ACC112 (cell line): ENCODE results near the gene MAP3K6.
A peak's percentile ranks its signal among the peaks of the same experiment; 100 is the strongest.

Experiments used
- H2AFZ ChIP-seq: fragments of 200-600 bp; sonication (generic); one replicate; pipeline ENCODE4 v1.6.0; 2017; ENCODE audit warnings: antibody characterized with exemption, low read length; ENCODE audit not compliant: unreplicated experiment
- H3K27ac ChIP-seq: fragments of 200-600 bp; sonication (generic); 2 replicates; pipeline ENCODE4 v1.5.1; 2014; ENCODE audit warnings: low read depth, mild to moderate bottlenecking, antibody characterized with exemption, low read length, moderate library complexity
- H3K27me3 ChIP-seq: fragments of 200-600 bp; sonication (generic); 2 replicates; pipeline ENCODE4 v1.6.1; 2014; ENCODE audit warnings: mild to moderate bottlenecking, antibody characterized with exemption, low read length, moderate library complexity, mixed read lengths; ENCODE audit not compliant: insufficient read depth
- H3K36me3 ChIP-seq: fragments of 200-600 bp; sonication (generic); 2 replicates; pipeline ENCODE4 v1.6.1; 2016; ENCODE audit warnings: mild to moderate bottlenecking, antibody characterized with exemption, low read length, moderate library complexity, mixed read lengths; ENCODE audit not compliant: insufficient read depth
- H3K4me1 ChIP-seq: fragments of 200-600 bp; sonication (generic); one replicate; pipeline ENCODE4 v1.6.1; 2016; ENCODE audit warnings: low read length, mixed read lengths; ENCODE audit not compliant: insufficient read depth, unreplicated experiment, control insufficient read depth
- H3K4me3 ChIP-seq: fragments of 200-600 bp; sonication (generic); 2 replicates; pipeline ENCODE4 v1.5.1; 2014; ENCODE audit warnings: mild to moderate bottlenecking, low read depth, low read length
- H3K79me2 ChIP-seq: fragments of 200-600 bp; sonication (generic); one replicate; pipeline ENCODE4 v1.6.0; 2016; ENCODE audit warnings: low read length; ENCODE audit not compliant: control insufficient read depth, unreplicated experiment, insufficient read depth

MAP3K6 gene

DNA sequence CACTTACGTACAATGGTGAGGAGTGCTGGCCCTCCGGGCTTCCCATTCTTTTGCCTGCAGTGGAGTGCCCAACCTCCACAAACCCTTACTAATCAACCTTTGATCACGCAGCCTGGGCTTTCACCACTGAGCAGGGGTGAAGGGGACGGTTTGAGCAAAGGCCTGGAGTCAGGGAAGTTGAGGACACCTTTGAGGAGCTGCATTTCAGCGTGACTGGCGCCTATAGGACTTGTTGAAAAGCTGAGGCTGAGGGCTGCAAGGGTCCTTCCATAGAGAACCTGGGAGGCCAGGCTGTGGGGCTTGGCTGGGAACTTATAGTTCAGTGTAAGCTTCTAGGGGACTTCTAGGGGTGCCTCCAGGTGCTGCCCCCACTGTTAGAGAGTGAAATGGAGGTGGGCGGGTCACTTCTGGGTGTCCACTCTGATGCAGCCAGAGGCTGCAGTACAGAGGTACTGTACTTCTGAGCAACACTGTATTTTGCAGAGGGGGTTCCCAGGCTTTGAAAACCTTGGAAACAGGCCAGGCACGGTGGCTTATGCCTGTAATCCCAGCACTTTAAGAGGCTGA, 15.1 kb downstream of the MAP3K6 start:
- Histone ChIP-seq H3K36me3 (peaks cover 2% of the 10 kb centered on the region; the same call in 1 of the 2 replicates), H2AFZ (no peak overlapping the region), H3K27ac (no peak overlapping the region), H3K27me3 (no peaks in the 10 kb centered on the region), H3K4me1 (peaks cover 10% of the 10 kb centered on the region), H3K79me2 (no peaks in the 10 kb centered on the region), H3K4me3 (no peak overlapping the region)

DNA sequence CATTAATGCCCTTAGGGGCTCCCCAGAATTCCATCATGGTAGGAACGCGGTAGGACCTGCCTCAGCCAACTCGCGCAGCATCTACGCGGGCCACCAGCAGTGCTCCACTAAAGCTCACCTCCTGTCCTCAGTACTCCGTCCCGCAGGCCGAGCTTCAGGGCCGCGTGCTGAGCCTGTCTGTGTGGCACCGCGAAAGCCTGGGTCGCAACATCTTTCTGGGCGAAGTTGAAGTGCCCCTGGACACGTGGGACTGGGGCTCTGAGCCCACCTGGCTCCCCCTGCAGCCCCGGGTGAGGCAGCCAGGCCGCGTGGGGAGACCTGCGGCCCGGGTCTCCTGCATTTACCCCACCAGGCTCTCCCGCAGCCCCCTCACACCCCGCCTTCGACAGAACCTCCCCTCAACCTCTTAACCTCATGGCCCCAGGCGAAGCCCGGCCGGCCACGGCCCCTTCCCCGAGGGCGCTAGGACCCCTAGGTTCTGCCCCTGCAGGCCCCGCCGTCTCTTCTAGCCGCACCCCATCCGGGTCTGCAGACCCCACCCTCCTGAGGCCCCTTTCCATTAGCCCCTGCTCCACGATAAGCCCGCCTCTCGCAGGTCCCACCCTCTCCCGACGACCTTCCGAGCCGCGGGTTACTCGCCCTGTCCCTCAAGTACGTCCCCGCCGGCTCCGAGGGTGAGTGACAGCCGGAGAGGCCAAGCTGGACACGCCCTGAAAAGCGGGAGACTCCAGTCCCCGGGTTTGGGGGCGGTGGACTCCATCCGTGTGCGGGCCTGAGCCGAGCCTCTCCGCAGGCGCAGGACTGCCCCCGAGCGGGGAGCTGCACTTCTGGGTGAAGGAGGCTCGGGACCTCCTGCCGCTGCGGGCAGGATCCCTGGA, 15.9 kb downstream of the MAP3K6 start:
- no peaks in the 10 kb centered on the region for H3K27me3 ChIP-seq
- H3K4me3 ChIP-seq, result no peak overlapping the region
- peaks cover 2% of the 10 kb centered on the region; the same call in 1 of the 2 replicates for H3K36me3 ChIP-seq
- no peak overlapping the region for H3K27ac ChIP-seq
- H2AFZ ChIP-seq, result no peak overlapping the region
- no peaks in the 10 kb centered on the region for H3K79me2 ChIP-seq
- H3K4me1 ChIP-seq, result peaks cover 10% of the 10 kb centered on the region

DNA sequence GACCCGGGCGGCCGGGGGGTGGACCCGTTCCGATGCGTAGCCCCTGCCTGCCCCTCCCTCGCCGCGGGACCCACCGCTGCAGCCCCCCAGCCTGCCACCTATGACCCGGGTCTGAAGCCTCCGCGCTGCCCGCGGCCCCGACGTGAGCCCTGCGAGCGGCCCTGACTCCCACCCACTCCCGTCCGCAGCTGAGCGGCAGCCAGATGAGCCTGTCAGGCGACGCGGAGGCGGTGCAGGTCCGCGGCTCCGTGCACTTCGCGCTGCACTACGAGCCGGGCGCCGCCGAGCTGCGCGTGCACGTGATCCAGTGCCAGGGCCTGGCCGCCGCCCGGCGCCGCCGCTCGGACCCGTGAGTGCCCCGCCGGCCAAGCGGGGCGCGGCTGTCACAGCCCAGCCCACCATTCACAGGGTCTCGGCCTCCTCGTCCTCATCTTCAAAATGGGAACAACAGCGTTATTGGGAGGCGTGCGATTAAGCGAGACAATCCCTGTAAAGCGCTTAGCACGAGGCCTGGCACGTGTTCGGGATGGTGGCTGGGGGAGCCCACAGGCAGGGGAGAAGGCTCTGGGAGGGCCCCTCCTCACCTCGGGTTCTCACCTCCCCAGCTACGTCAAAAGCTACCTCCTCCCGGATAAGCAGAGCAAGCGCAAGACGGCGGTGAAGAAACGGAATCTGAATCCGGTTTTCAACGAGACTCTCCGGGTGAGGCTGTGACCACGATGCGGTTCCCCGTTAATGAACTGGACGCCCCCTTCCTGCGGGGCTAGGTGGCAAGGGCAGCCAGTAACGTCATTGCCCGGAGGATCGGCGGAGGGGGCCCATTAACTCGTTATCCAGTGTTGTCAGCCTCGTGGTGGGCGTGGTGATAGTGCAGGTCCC, 16.7 kb downstream of the MAP3K6 start:
- Histone ChIP-seq H2AFZ (peak overlapping the region; percentile 39), H3K27ac (no peak overlapping the region)

DNA sequence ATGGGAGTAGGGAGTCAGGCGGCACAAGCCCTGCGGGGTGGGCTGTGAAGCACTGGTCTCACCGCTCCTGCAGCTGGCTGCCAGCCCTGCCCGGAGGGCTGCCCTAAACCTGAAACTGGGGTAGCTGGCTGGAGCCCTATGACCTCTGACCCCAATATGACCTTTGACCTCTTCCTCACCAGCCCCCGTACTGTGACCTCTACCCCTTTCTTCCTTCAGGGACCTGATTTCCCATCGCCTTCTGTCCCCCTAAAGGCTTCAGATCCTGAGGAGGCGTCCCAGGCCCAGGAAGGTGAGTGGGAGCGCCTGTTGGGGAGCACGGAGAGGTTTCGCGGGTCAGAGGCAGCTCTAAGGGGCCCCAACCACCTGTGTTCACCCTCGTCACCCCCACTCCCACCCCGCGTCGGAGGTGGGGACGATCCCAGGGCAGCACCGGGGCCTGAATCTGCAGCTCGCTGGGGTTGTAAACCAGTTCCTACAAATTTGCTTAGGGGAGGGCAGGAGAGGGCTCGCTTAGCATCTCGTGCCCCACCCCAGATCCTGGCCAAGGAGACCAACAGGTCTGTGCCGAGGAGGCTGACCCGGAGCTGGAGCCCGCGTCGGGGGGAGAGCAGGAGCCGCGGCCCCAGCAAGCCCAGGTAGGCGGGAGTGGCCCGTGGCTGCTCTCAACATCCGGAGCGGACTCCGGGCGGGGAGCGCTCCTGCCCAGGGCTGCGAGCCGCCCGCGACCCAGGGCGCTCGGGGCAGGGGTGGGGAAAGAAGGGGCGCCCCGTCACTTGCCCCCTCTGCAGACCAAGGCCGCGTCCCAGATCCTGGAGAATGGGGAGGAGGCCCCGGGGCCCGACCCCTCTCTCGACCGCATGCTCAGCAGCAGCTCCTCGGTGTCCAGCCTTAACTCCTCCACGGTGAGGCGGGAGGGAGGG, 17.6 kb downstream of the MAP3K6 start:
- peak overlapping the region; percentile 39 for H2AFZ ChIP-seq
- no peaks in the 10 kb centered on the region for H3K36me3 ChIP-seq
- H3K79me2 ChIP-seq, result no peaks in the 10 kb centered on the region
- H3K4me3 ChIP-seq, result peak overlapping the region; percentile 76
- no peaks in the 10 kb centered on the region for H3K27me3 ChIP-seq
- no peak overlapping the region for H3K27ac ChIP-seq
- H3K4me1 ChIP-seq, result peaks cover 10% of the 10 kb centered on the region

More for the DNA sequence above, 16.7 kb downstream of the MAP3K6 start:
- Histone ChIP-seq H3K4me3 (peak overlapping the region; percentile 76), H3K36me3 (no peaks in the 10 kb centered on the region), H3K79me2 (no peaks in the 10 kb centered on the region), H3K27me3 (no peaks in the 10 kb centered on the region), H3K4me1 (peaks cover 10% of the 10 kb centered on the region)

DNA sequence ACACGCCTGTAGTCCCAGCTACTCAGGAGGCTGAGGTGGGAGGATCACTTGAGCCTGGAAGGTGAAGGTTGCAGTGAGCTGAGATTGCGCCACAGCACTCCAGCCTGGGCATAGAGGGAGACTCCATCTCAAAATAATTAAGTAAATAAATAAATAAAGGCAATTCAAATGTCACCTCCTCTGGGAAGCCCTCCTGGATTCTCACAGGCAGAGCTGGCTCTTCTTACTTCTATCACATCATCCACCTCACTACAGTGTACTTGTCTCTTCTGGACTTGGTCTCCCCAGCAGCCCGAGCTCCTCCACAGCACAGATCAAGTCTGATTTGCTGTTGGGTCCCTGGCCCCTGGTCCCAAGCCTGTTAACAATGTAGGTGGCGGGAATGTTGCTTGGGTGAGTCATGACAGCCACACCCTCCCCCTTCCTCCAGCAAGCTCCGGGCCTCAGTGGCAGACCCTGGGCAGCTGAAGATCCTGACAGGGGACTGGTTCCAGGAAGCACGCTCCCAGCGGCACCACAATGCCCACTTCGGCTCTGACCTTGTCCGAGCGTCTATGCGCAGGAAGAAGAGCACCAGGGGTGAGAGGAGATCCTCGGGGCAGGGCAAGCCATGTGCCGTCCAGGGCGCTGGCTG, 19.7 kb downstream of the MAP3K6 start:
- Histone ChIP-seq H3K4me1 (peaks cover 13% of the 10 kb centered on the region), H3K36me3 (no peaks in the 10 kb centered on the region), H3K4me3 (no peak overlapping the region)

DNA sequence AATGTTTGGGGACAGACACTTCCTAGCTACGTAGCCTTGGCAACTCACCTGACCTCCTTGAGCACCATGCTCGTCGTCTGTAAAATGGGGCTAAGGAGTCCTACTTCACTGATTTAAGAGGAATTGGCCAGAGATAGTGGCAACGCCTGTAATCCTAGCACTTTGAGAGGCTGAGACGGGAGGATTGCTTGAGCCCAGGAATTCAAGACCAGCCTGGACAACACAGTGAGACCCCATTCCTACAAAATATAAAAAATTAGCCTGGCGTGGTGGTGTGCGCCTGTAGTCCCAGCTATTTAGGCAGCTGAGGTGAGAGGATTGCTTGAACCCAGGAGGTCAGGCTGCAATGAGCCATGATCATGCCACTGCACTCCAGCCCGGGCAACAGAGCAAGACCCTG, 20.4 kb downstream of the MAP3K6 start:
- Histone ChIP-seq H3K27me3 (no peaks in the 10 kb centered on the region), H2AFZ (no peak overlapping the region), H3K36me3 (no peaks in the 10 kb centered on the region), H3K4me3 (no peak overlapping the region), H3K4me1 (peaks cover 20% of the 10 kb centered on the region), H3K27ac (no peak overlapping the region), H3K79me2 (no peaks in the 10 kb centered on the region)

More for the DNA sequence above, 19.7 kb downstream of the MAP3K6 start:
- H3K27ac ChIP-seq, result no peak overlapping the region
- no peaks in the 10 kb centered on the region for H3K79me2 ChIP-seq
- H2AFZ ChIP-seq, result no peak overlapping the region
- no peaks in the 10 kb centered on the region for H3K27me3 ChIP-seq

DNA sequence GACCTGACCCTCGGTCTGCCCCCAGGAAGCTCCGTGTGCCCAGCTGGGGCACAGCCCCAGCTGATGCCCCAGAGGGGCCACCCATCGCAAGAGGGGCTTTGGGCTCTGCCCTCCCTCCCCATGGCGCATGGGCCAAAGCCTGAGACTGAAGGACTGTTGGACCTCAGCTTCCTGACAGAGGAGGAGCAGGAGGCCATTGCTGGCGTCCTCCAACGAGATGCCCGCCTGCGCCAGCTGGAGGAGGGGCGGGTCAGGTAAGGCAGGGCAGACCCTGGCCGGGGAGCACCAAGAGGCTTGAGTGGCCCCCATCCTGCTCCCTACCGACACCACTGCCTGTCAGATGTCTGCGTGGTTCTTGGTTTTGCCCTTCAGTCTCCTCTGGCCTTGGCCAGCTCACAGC, 21.5 kb downstream of the MAP3K6 start:
- Histone ChIP-seq H2AFZ (no peak overlapping the region), H3K36me3 (no peaks in the 10 kb centered on the region), H3K4me3 (no peak overlapping the region), H3K27me3 (no peaks in the 10 kb centered on the region), H3K79me2 (no peaks in the 10 kb centered on the region), H3K27ac (no peak overlapping the region), H3K4me1 (peaks cover 28% of the 10 kb centered on the region)

DNA sequence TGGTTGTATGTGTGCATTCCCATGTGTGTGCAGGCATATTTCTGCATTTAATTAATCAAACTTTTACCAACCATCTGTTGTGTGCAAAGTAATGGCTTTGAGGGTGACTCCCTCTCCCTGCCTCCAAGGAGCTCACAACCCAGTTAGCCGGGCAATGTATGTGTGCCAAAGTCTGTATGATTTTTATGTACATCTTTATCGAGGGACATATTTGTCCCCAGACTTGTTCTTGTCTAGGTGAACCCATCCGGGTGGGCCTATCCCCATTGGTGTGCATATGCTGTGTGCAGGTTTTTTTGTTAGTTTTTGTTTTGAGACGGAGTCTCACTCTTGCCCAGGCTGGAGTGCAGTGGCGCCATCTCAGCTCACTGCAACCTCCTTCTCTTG, 23.1 kb downstream of the MAP3K6 start:
- no peak overlapping the region for H2AFZ ChIP-seq
- H3K4me3 ChIP-seq, result no peak overlapping the region
- H3K4me1 ChIP-seq, result peaks cover 29% of the 10 kb centered on the region
- H3K27me3 ChIP-seq, result no peaks in the 10 kb centered on the region
- H3K79me2 ChIP-seq, result no peaks in the 10 kb centered on the region
- H3K27ac ChIP-seq, result no peak overlapping the region
- no peaks in the 10 kb centered on the region for H3K36me3 ChIP-seq

DNA sequence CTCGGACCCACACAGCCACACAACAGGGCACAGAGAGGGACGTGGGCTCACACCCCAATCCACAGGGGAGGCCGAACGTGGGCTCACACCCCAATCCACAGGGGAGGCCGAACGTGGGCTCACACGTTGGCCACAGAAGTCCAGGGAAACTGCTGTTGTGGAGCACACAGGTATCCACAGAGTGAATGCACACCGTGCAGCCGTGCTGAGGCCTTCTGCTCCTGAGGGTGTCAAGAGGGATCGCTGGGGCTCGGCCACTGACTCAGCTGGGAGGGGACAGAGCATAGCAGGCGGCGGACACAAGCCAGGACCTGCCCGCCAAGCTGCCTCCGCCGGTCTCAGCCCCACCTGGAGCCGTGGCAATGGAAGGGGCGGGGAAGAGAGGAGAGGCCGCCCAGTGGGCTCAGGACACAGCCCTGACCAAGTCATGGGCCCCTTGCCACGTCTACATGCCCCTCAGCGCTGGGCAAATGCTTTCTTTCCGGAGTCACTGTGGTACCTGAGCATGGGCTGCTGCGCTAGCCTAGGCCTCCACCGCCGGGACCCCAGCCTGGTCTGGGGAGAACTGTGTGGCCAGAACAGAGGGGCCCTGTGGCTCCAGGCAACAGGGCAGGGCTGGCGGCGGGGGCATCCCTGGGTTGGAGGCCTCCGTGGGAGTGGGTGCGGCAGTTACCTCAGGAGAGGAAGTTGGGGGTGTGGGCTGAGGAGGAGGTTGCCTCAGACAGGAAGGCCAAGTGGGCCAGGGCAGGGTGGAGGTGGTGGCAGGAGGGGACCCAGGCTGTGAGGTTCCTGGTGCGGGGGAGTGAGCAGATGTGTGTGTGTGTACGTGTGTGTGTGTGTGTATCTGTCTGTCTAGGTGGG, 23.8 kb downstream of the MAP3K6 start:
- H3K4me1 ChIP-seq, result peaks cover 29% of the 10 kb centered on the region
- H2AFZ ChIP-seq, result no peak overlapping the region
- no peaks in the 10 kb centered on the region for H3K79me2 ChIP-seq
- no peaks in the 10 kb centered on the region for H3K36me3 ChIP-seq
- H3K27me3 ChIP-seq, result no peaks in the 10 kb centered on the region
- H3K4me3 ChIP-seq, result no peak overlapping the region
- no peak overlapping the region for H3K27ac ChIP-seq
